ENCODE data around the gene TEX261.
"Not testable (repeated sequence)": the region's sequence is repeated elsewhere in the genome, so short reads cannot be mapped to it uniquely, and the experiment has no call there.

The TEX261 gene

DNA sequence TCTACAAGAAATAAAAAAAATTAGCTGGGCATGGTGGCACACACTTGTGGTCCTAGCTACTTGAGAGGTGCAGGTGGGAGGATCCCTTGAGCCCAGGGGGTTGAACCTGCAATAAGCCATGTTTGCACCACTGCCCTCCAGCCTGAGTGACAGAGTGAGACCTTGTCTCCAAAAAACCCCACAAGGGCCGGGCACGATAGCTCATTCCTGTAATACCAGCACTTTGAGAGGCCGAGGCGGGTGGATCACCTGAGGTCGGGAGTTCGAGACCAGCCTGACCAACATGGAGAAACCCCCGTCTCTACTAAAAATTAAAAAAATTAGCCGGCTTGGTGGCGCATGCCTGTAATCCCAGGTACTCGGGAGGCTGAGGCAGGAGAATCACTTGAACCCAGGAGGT lies 5.3 kb upstream of the TEX261 start:
- DNase-seq, result not testable (repeated sequence)

DNA sequence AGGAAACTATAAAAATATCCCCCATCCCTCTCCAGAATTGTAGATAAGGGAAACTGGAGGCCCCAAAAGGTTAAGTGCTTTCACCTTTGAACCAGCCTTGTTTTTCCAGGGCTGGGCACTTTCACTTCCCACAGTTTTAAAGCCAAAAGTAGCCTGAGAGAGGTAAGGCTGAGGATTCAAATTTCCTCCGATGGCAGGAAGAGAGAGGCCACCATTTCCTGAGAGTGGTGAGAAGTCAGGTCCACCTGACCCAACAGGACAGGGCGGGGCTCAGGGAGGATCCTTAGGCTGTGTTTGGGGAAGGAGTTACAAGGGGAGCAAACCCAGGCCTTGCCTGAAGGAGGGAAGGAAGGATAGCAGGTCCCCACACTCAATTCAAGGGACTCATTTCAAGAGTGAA lies 4.7 kb upstream of the TEX261 start:
- no peak for DNase-seq

DNA sequence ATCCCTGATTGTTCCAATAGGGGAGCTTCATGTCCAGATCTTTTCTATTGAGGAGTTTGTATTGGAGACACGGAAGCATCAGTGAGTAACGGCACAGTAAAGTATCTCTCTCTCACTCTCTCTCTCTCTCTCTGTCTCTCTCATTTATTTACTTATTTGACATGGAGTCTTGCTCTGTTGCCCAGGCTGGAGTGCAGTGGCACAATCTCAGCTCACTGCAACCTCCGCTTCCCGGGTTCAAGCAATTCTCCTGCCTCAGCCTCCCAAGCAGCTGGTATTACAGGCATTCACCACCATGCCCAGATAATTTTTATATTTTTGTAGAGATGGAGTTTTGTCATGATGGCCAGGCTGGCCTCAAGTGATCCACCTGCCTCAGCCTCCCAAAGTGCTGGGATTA lies 4.2 kb upstream of the TEX261 start:
- not testable (repeated sequence) for DNase-seq

DNA sequence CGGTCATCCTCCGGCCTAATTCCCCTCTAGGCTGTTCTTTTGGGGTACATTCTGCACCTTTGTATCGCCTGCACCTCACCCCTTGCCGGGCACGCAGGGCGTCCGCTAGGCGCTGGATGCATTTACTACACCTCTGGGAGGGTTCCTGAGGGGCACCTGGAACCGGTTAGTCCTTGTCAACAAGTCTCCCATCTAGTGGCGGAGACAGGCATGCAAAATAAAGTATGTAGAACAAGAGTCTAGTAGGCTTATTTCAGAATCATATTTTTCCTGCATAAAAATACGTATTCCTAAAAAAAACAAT lies 705 bp upstream of the TEX261 start:
- no peak for DNase-seq

DNA sequence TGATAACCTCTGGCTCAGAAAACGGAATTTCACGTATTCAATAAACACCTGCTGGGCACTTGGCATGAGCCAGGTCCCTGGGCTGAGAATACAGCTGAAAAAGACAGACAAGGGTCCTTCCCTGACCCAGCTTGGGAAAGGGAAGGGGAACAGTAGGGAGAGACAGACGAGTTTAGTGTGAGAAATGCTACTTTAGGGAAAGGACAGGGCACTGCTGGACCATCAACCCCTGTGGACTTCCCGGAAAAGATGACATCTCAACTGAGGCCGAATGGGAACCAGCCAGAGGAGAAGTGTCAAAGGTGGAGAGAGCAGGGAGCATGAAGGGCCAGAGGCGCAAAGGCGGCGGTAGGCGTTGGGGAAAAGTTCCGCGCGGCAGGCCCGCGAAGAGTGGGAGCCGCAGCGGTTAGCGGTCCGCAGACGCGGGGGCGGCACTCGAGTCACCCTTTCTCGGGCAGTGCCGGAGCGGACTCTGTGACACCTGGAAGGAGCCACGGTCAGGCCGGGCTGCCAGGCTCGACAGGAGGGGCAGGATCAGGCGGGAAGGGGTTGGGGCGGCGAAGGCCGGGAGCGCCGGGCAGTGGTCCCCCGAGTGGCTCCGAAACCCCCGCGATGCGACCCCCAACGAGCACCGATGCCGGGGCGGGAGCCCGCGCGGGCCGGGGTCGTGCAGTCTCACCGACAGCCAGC lies 519 bp downstream of the TEX261 start:
- DNase-seq, result no peak

DNA sequence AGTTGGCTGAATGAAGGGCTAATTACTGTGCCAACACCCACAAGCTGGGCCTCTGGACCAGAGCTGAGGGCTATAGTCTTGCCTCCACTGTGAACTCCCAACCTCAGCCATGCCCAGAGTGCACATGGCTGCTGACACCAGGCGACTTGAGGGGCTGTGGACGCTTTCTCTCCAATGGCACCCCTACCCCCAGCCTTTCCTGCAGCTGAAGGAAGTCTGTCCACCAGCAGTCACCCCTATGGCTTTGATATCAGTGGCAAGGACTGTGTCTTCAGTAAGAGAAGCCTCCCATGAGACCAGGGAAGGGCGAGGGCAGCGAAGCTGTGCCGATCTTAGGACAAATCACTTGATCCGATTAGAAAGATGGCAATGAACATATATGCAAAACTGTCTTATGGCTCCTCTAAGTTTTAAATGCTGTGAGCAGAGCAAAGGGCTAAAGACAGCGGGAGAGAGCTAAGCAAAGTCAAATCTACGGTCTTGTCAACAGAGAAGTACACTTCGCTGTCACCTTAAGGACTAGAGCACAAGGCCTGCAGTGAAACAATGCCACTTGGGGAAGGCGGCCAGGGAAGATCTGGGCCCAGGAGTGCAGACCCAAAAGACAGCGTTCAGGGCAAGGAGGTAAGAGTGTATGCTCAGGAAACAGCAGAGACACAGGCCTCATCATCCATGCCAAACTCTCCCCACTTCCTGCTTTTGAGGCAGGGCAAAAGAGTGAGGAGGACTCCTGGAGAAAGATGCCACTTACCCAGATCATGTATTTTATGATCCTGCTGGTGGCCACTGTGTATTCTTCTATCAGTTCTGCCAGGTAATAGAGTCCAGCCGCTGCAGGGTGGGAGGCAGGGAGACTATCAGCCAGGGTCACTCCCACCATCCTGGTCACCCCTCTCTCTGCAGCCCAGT lies 1.5 kb downstream of the TEX261 start:
- no peak for DNase-seq

DNA sequence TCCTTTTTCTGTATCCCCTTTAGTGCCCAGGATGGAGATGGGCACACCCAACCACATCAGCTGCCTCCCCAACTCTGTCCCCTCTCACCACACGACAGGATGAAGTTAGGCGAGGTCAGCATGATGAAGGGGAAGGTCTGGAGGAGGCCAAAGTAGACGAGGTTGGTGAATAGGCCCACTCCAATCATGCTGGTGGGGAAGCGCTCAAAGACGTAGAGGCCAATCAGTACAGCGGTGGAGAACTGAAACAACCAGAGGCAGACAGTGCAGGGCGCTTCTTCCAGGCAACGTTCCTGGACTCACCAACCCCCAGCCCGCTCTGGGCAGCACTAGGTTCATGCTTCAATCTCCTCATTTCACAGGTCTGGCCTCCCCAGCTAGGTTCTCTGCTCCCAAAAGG lies 2.9 kb downstream of the TEX261 start:
- DNase-seq, result no peak

DNA sequence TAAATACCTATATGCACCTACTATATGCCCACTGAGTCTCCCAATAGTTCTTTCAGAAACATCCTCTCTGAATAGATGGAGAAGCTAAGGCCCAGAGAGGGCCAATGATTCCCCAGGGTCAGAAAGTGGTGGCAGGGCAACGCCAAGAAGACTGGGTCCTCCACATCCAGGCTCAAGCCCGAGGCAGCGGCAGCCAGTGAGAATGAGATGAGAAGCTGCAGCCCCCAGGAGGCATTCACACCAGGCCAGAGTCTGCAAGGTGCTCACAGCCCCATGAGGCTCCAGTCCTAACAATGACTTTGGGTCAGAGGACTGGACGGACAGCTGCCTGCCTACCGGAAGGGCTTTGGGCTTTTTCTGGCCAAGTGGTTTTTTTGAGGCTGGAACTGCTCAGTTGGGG lies 3.5 kb downstream of the TEX261 start:
- no peak for DNase-seq

DNA sequence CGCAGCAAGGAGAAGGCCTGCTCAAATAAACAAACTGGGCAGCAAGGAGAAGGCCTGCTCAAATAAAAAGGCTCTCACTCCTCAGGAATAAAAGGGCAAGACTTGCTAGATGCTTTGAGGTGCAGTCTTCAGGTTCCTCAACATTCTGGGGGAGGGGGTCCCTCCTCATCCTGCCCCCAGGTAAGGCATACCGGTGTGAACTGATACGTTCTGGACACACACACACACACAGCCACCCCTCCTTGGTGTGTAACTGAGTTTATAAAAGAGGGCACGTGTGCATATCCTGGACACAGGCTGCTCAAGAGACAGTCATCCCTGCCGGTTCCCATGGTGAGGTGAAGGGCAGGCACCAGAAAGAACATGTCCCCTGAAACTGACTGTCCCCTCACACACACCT lies 4.5 kb downstream of the TEX261 start:
- DNase-seq, result no peak

DNA sequence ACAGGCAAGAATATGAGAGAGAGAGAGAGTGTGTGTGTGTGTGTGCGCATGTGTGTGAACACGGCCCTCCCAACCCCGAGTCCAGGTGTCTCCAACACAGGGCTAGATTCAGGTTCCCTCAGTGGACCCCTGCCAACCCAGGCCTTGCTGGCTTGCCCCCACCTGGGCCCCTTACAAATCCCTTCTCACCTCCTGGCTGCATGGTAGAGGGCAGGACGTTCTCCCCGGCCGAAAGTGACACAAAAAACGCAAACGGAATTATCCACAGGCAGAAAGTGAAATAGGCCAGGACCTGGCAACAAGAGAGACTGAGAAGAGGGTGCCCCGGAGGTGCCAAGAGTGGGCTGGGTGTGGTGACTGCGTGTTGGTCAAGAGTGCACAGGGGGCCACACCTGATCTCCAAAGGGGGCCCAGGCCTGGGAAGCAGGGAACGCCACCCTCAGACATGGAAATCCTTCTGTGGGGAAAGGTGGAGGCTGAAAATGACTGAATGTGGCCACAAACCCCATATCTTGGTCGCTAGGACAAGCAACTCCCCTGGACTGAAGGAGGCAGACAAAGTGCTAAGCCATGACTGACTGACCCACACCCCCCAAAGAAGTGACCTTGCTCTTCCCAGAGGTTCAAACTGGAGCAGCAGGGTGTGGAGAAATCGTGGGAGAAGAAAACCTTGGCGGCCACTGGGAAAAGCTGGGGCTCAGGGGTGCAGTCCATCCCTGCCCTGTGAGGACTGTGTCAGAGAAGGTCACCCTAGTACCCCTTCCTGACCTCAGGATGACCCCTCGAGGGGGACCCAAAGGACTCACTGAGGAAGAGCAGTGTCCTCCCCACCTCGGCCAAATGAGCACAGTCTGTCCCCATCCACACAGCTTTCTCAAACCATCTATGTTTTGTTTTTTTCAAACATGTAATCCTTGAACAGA lies 5.7 kb downstream of the TEX261 start:
- no peak for DNase-seq

DNA sequence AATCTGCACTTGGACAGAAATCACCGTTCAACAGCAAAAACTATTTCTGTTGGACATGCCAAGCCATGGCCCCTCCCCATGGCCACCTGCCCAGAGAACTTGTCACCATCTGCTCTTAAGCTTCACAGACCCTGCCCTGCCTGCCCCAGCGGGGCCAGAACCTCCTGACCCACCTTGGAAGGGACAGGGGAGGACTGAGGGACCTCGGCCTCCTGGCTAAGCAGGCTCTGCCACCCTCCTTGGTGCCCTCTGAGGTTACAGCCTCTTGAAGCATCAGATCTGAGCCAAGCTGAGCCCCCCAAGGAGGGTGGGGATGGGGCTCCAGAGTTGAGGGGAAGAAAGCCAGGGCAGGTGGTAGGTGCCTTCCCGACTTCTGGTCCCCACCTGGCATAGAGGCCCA lies 6.5 kb downstream of the TEX261 start:
- DNase-seq, result no peak

DNA sequence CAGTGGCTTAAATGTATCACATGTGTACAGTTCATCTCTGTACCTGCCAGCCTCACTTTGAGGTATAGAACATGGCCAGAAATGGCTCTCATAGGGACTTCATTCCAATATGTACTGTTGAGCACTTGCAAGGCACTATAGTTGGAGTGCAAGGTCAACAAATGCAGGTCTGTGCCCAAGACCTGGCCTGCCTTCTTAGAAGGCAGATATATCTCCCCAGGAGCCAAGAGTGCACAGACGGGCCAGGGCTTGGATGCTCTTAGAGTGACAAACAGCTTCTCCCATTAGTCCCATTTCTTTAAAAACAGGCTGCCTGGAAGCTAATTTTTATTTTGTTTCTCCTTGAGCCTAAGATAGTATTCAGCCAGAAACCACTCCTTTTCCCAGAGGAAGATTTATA lies 7.3 kb downstream of the TEX261 start:
- DNase-seq, result no peak

DNA sequence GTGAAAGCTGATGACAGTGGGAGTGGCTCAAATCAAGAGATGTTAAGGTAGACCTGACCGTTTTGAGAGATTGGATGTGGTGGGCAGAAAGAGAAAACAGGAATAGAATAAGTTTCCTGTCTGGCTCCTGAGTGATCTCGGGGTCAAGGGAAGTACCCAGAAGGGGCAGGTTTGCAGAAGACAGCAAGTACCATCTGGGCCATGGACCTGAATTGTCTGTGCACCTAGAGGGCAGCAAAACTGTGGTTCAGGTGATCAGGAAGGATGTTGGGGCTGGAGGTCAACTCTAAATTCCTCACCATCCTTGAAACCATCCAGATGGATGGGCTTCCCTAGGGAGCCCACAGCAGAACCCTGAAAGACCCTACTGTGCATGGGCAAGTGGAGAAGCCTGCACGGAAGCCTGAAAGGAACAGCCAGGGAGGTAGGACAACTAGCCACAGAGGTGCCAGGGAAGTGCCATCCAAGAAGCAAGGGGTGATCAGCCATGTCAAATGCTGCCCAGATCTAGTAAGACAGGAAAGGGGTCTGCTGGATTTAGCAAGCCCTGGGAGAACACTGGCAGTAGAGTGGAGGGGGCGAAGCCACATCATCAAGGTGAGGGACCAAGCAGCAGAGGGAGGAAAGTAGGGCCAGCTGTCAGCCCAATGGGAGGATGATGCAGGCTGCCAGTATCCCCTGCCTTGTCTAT lies 8.0 kb downstream of the TEX261 start:
- no peak for DNase-seq

DNA sequence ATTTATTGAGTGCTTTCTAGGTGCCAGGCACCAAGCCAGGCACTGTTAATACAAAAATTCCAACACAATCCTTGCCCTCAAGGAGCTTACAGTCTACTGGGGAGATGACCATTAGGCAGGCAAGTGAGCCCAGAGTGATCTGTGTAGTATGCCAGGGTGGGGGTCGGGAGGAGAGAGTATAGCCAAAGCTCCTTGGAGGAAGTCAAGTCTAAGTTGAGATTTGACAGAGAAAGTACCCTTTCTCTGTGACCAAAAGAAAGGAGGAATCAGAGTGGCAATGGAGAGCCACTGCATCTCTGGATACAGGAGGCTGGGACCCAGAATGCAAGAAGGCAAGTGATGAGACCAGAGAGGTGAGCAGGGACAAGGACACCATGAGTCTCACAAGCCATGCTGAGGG lies 8.7 kb downstream of the TEX261 start:
- no peak for DNase-seq

DNA sequence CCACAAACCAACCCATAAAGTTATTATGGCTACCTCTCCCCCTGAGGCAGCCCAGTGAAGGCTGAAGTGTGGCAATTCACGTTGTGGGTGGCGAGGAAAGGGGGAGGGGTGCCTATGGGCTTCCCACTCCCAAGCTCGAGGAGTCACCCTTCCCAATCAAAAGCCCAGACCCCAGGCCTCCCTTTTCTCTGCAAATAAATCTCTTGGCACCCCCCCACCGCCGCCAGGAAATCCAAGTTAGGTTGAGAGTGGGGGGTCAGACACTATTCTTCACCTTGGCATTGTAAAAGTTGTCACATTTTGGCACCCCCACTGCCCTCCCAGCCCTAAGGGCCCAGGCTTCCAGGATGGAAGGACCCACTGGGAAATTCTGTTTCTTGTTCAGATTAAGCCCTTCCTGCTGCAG lies 9.4 kb downstream of the TEX261 start:
- no peak for DNase-seq

DNA sequence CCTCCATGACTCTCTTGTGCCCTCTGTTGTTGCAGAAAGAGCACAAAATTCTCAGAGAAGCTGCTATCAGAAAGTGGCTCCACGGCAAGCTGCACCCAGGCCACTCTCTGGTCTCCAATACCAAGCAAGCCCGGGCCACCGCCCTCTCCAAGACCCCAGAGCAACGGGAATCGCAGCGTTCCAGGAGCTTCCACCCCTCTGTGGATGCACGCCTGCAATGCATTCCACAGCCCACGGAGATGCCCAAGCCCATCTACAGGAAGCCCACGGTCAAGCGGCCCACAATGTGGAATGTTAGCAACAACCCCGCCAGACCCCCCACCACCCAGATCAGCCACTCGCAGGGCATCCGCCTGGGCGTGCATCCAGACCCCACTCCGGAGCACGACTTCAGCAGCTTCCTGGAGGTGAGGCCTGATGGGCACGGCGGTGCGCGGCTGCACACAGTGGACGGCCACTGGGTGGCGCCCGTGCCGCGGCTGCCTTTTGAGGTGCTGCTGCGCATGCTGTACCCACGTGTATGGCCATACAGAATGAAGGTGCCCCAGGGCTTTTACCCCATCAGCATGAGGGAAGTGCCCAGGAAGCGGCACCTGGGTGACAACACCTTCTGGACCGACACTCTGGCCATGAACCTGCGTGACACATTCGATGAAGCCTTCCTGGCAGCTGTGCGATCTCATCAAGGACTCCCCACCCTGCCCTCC lies 9.9 kb downstream of the TEX261 start:
- no peak for DNase-seq

DNA sequence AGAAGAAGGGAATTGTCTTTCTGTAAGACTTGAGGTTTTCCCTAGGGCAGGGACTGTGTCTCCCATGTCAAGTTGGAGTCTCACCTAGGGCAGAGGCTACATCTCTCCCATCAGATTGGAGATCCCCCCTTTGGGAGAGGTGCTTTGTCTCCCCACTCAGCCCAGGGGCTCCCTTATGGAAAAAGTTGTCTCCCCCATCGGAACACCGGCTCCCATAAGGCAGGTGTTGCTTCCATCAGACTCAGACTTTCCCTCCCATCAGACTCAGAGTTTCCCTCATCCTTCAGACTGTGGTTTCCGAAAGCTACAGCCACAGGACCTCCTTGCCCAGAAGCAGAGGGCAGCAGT lies 10.5 kb downstream of the TEX261 start:
- no peak for DNase-seq

DNA sequence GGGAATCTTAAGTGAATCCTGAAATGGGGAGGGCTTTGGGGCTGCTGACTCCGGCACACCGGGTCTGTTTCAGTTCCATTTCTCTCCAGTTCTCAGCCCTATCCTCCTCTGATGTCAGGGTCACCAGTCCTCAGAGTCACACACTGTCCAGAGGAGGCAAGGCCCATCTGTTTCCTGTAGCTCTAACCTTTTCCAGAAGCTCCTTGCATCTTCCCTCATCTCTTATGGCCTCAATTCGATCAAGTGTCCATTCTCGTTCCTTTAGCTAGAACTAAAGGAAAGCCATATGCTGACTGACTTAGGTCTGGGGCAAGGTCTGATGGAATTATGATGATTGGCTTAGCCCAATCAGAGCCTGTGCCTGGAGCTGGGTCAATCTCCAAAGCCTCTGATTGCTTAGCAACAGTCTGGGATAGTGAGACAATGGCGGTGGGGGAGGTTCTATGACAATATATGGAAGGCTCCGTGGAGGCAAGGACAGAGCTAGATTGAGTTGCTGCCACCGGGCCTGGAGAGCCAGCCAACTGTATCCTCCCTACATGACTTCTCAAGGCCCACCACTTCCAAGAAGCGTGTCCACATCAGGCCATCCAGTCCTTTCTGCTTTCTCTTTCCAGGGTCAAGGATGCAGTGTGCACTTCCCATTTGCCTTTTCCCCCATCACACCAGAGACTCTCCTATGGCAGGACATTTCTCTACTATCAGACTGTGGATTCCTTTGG lies 11.0 kb downstream of the TEX261 start:
- DNase-seq, result no peak

DNA sequence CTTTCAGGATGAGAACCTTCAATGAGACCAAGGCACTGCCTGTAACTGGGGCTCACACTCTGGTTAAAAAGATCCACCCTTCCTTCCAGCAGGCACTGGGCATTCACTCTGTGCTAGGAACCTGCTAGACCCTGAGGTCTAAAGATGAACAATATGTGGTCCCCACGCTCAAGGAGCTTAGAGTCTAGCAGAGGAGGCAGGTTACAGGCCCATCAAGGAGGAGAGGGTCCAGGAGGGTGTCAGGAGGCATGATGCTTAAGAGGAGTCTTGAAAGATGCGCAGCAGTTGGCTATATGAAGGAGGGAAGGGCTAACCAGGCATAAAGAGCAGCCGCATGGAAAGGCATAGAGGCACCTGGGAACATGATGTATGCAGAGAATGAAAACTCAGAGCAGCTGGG lies 11.7 kb downstream of the TEX261 start:
- DNase-seq, result no peak

DNA sequence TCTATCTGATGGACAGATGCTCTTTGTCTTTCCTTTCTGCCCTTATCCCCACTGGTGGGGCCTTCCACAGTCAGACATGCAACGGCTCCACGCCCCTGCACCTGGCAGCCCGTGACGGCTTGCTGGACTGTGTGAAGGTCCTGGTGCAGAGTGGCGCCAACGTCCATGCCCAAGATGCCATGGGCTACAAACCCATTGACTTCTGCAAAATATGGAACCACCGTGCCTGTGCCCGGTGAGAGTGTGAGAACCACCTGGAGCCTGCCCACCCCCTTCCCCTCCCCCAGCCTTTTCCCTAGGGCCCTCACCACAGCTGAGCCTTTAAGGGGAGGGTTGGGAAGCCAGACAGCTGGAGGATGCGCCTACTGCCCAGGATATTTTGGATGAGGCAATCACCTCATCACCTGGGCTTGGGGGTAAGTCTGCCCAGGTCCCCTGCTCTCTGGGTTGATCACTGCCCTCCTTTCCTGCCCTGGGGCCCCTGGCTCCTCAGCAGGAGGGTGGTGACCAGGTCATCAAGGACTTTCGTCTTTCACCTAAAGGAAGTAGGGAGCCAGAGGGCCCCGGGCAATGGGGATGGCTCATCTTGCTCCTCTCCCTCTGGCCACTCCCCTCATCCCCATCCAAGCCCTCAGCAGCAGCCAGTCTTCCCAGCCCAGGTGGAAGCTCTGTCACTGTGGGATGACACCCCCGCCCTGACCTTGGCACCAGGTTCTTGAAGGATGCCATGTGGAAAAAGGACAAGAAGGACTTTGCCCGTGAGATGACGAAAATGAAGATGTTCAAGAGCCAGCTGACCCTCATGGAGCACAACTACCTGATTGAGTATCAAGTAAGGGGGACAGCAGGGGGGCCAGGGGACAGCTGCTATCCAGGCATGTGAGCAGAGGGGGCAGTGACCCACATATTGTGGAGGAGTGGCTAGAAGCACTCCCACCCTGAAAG lies 12.5 kb downstream of the TEX261 start:
- no peak for DNase-seq

DNA sequence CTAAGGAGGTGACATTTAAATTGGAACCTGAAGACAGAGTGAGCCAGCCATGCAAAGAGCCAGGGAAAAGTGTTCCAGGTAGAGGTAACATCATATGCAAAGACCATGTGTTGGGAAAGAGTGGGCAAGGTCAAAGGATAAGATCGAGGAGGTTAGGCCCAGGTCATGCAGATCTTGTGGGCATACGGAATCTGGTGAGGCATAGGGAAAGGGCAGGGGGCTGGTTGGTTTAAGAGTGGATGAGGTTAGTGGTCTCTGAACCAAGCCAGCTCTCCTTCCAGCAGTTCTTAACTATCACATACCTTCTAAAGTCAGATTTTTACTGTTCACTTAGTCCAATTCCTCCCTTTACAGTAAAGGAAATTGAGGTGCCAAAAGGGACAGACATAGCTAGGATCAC lies 13.3 kb downstream of the TEX261 start:
- no peak for DNase-seq
